GM11168 (cell line): ENCODE measurements around the gene CBLL1.

ENCODE experiments used
- in situ Hi-C: fragments of 300-500 bp; cut with MboI; formaldehyde crosslinking; loops from one replicate; pipeline ENCODE4 v1.12.0; 2022; ENCODE audit warnings: low sequenced_read_pairs; ENCODE audit not compliant: unreplicated experiment

The CBLL1 gene

GRCh38 chr7:107726356-107727130, 17.4 kb upstream of the CBLL1 start:
- in situ Hi-C loops = loop anchor here (5.0 to 25.0 kb wide), 3 partner anchors 159 to 539 kb away; no protein-coding TSS in a partner anchor

- in situ Hi-C loops = loop anchor here (5.0 to 25.0 kb wide), 3 partner anchors 161 to 541 kb away; no protein-coding TSS in a partner anchor
These were observed 15.7 kb upstream of the CBLL1 start for GRCh38 chr7:107728276-107728675.

GRCh38 chr7:107742678-107743566, 1.0 kb upstream of the CBLL1 start:
- in situ Hi-C loops = loop anchor here (10.0 to 25.0 kb wide), 2 partner anchors 132 to 556 kb away; no protein-coding TSS in a partner anchor

- in situ Hi-C loops = loop anchor here (10.0 to 25.0 kb wide), 2 partner anchors 130 to 557 kb away; no protein-coding TSS in a partner anchor
These were observed 406 bp downstream of the CBLL1 start for GRCh38 chr7:107744345-107744750.

GRCh38 chr7:107746006-107746405, 2.1 kb downstream of the CBLL1 start:
- in situ Hi-C loops = loop anchor here (10.0 to 25.0 kb wide), 2 partner anchors 129 to 559 kb away; no protein-coding TSS in a partner anchor

- in situ Hi-C loops = no loop called here
These were observed 7.2 kb downstream of the CBLL1 start for GRCh38 chr7:107751113-107751512.

GRCh38 chr7:107754642-107755041, 10.7 kb downstream of the CBLL1 start:
- in situ Hi-C loops = no loop called here

GRCh38 chr7:107758667-107759066, 14.7 kb downstream of the CBLL1 start:
- in situ Hi-C loops = no loop called here

- in situ Hi-C loops = no loop called here
These were observed 23.4 kb downstream of the CBLL1 start for GRCh38 chr7:107767391-107767790.

- in situ Hi-C loops = no loop called here
These were observed 24.3 kb downstream of the CBLL1 start for GRCh38 chr7:107768263-107768662.

GRCh38 chr7:107773027-107773426, 29.1 kb downstream of the CBLL1 start:
- in situ Hi-C loops = no loop called here

- in situ Hi-C loops = no loop called here
These were observed 33.8 kb downstream of the CBLL1 start for GRCh38 chr7:107777702-107778101.

- in situ Hi-C loops = no loop called here
These were observed 34.3 kb downstream of the CBLL1 start for GRCh38 chr7:107778283-107778682.

GRCh38 chr7:107779647-107780099, 35.7 kb downstream of the CBLL1 start:
- in situ Hi-C loops = no loop called here

GRCh38 chr7:107782374-107782773, 38.4 kb downstream of the CBLL1 start:
- in situ Hi-C loops = no loop called here

- in situ Hi-C loops = no loop called here
These were observed 39.7 kb downstream of the CBLL1 start for GRCh38 chr7:107783648-107784047.

- in situ Hi-C loops = no loop called here
These were observed 41.2 kb downstream of the CBLL1 start for GRCh38 chr7:107785170-107785569.

GRCh38 chr7:107785926-107786325, 42.0 kb downstream of the CBLL1 start:
- in situ Hi-C loops = no loop called here

GRCh38 chr7:107788216-107788615, 44.3 kb downstream of the CBLL1 start:
- in situ Hi-C loops = no loop called here

GRCh38 chr7:107788662-107789061, 44.7 kb downstream of the CBLL1 start:
- in situ Hi-C loops = no loop called here

- in situ Hi-C loops = no loop called here
These were observed 45.7 kb downstream of the CBLL1 start for GRCh38 chr7:107789647-107790046.
